ENCODE measurements around the gene ACTRT2.

ACTRT2 gene

DNA sequence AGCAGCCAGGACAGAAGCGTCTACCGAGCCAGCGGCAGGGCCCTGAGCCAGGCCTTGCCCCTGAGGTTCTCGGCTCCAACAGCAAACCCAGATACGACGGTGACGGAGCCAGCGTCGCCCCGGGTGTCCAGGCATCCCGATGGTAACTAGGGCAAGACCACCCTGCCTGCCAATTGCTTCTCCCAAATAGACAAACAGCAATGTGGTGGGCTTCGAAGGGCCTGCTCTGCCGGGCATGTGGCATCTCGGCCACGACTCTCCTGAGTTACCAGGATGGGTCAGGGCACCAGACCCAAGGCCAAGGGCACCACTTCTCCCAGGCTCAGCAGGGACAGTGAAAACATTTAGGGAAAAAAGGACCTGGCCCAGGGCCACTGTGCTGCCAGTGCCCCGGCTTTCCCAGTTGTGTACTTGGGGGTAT is 3.2 kb upstream of the ACTRT2 start:
- DNase-seq (ENCODE audit: low read depth in 2 of 2) = no peak

DNA sequence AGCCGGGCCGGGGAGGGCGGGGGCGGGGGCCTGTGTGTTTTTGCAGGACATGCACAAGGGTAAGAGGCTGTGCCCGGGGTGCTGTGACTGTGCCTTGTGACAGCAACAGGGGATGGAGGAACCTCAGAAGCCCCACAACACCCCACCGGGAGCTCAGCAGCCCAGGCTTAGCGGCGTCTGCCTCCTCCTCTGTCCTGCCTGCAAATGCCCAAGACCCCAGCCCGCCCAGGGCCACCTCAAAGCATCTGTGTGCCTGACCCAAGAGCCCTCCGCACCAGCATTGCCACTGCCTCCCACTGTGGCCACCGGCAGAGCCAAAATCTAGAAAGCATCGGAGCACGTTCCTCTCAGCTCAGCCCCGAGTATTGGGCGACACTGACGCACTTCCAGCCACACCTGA is 2.7 kb upstream of the ACTRT2 start:
- no peak for DNase-seq (ENCODE audit: low read depth in 2 of 2)

DNA sequence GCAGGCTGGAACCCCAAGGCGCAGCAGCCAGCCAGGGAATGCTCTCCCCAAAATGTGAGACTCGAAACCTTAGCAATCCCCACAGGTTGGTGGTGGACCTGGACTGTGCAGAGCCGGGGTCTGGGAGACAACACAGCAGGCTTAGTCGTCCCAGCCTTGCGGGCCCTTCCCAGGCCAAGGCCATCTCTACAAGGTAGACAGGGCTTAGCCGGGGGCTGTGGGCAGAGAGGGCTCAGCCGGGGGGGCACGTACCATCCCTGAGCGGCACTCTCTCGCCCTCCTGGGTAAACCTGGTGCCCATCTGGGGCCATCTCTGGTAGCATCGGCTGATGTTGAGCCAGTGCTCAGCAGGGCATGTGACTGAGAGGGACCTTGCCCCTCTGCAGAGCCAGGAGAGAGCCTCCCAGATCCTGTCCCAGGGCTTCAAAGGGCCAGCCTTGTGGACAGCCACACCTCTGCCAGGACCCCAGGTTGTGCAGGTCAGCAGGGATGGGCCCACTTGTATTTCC is 2.2 kb upstream of the ACTRT2 start:
- no peak for DNase-seq (ENCODE audit: low read depth in 2 of 2)

DNA sequence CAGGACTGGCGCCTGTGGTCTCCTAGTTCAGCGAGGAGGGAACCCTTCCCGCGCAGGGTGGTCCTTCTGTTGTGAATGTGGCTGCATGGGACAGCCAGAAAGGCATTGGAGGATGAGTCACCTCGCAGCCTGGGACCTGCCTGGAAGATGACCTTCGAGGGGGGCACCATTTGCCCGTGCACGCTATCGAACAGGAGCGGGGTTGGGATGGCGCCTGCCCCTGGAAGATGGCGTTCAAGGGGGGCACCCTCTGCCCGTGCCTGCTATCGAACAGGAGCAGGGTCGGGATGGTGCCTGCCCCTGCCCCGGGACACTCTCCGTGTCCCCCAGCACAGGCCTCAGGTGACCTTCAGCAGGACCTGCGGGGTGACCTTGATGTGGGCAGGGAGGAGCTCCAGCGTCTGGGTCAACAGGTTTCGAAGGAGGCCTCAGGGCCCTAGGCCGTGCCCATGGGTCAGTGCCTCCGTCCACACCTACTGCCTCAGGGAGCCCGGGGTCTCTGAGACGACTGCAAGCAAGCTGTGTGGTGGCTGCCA is 1.7 kb upstream of the ACTRT2 start:
- no peak for DNase-seq (ENCODE audit: low read depth in 2 of 2)

DNA sequence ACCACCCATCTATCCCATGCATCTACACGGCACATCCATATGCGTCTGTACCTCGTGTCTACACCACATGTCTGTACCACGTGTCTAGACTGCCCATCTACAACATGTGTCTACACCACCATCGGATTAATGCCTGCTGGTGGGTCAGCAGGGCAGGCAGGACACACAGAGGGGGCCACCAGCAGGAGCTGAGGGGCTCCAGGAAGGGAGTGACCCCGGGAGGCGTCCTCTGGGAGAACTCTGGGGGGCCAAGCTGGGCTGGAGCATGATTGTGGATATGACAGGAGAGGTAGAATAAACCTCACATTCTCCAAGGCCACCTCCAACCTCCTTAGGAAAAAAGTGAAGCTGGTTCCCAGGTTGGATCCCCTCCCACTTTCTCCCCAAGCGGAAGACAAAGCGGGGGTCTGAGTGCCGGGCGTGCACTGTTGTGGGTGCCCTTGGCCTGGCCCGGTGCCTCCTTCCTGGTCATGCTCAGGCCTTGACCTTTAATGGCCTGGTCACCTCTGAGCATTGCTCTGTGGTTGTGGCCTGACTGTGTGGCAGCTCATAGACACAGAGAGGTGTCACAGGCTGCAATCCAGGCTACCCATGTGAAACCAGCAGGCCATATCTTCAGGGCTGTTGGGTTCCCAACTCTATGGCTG is 881 bp upstream of the ACTRT2 start:
- DNase-seq (ENCODE audit: low read depth in 2 of 2) = no peak

DNA sequence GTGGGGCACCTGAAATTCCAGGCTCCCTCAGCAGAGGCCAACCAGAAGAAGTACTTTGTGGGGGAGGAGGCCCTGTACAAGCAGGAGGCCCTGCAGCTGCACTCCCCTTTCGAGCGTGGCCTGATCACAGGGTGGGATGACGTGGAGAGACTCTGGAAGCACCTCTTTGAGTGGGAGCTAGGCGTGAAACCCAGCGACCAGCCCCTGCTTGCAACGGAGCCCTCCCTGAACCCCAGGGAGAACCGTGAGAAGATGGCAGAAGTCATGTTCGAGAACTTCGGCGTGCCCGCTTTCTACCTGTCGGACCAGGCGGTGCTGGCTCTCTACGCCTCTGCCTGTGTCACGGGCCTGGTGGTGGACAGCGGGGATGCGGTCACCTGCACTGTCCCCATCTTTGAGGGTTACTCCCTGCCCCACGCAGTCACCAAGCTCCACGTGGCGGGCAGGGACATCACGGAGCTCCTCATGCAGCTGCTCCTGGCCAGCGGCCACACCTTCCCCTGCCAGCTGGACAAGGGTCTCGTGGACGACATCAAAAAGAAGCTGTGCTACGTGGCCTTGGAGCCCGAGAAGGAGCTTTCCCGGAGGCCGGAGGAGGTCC is 634 bp downstream of the ACTRT2 start:
- no peak for DNase-seq (ENCODE audit: low read depth in 2 of 2)

DNA sequence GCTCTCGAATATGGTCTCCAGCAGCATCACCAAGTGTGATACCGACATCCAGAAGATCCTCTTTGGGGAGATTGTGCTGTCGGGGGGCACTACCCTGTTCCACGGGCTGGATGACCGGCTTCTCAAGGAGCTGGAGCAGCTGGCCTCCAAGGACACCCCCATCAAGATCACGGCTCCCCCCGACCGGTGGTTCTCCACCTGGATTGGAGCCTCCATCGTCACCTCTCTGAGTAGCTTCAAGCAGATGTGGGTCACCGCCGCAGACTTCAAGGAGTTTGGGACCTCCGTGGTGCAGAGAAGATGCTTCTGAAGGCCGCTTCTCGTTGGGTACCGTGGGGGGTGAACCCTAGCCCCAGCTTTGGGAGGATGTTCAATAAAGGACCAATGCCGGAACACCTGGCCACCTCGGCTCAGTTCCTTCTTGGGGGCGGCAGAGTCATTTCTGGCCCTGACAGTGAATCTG is 1.3 kb downstream of the ACTRT2 start:
- no peak for DNase-seq (ENCODE audit: low read depth in 2 of 2)

DNA sequence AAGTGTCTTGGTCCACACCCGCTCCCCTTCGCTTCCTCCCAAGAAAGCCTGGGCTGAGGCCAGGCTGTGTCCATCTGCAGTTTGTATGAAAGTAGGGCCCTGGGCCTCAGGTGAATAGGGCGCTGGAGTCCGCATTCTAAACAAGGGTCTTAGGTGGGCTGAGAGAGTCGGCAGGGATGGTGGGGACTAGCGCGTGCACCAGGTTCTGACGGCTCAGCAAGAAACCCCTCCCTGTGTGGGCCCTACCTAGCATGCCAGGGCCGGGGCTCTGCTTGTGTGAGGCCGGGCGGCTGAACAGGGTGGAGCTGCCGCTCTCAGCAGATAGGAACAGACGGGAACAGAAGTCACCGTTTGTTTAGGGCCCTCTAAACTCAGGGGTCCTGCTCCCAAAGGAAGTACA is 1.7 kb downstream of the ACTRT2 start:
- no peak for DNase-seq (ENCODE audit: low read depth in 2 of 2)

DNA sequence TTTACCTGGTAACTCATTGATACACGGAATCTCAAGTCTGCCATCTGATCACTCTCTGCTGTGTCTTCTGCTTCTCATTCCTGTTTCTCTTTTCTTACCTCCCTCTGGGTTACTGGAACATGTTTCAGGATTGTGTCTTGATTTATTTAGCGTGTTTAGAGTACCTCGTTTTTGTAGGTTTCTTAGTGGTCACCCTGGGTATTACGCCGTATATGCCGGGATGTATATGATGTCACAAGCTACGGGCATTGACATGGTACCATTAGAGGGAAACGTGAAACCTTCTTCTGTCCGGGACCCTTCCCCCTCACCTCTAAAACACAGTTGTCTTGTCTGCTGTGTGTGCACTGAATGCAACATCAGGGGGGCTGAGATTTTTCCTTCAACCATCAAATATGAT is 2.8 kb downstream of the ACTRT2 start:
- no peak for DNase-seq (ENCODE audit: low read depth in 2 of 2)

DNA sequence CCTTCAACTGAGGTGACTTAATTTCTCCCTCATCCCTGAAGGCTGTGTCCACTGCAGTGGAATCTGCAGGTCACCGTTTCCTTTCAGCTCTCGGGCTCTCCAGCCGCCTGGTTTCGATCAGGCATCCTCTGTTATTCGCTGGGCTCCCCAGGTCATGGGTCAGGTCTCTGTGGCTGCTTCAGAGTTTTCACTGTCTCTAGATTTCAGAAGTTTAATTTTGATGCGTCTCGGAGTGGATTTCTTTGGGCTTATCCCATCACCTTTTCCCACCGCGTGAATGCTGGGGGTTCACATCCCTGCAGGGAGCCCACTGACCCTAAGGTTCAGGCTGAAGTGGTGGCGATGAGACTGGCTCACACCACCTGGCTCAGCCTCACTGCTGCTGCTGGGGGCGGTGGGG is 3.3 kb downstream of the ACTRT2 start:
- no peak for DNase-seq (ENCODE audit: low read depth in 2 of 2)

DNA sequence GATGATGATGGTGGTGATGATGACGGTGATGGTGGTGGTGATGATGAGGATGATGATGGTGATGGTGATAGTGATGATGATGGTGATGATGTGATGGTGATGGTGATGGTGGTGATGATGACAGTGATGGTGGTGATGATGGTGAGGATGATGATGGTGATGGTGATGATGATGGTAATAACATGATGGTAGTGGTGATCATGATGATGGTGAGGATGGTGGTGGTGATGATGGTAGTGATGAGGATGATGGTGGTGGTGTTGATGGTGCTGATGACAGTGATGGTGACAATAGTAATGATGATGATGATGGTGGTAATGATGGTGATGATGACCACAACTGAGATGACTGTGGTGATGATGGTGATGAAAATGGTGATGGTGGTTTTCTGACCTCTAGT is 4.9 kb downstream of the ACTRT2 start:
- no peak for DNase-seq (ENCODE audit: low read depth in 2 of 2)

DNA sequence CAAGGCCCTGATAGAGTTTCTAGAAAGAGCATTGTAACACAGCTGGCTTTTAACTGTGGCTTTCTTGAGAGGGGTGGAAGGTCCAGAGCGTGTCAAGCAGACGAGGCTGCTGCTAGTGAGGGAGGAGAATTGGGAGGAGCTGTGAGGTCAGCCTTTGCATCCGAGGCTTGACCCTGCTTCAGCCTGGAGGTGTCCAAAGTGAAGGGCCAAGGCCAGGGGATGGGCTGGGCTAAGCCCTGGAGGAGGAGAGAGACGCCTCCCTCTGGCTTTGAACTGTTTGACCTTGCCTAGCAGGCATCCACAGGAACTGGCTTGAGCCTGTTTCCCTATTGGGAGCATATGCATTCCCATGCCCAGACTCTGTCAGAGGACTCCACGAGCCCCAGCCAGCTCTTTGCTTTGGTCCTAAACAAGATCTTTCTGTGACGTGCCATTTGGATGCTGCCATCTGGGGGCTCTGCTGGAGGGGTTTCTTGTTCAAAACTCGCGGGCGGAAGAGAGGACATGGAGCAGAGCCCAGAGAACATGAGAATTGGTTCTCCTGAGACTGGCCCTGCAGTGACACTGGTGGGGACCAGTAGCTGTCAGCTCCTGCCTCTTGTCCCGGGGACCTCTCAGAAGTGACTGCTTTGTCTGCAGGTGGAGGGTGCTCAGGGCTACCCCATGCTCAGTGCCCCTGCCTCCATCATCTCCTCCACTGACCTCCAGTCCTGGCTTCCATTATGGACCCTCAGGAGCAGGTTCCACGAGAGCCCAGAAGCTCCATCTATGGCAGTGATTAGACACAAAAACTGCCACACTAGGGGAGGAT is 5.5 kb downstream of the ACTRT2 start:
- no peak for DNase-seq (ENCODE audit: low read depth in 2 of 2)

DNA sequence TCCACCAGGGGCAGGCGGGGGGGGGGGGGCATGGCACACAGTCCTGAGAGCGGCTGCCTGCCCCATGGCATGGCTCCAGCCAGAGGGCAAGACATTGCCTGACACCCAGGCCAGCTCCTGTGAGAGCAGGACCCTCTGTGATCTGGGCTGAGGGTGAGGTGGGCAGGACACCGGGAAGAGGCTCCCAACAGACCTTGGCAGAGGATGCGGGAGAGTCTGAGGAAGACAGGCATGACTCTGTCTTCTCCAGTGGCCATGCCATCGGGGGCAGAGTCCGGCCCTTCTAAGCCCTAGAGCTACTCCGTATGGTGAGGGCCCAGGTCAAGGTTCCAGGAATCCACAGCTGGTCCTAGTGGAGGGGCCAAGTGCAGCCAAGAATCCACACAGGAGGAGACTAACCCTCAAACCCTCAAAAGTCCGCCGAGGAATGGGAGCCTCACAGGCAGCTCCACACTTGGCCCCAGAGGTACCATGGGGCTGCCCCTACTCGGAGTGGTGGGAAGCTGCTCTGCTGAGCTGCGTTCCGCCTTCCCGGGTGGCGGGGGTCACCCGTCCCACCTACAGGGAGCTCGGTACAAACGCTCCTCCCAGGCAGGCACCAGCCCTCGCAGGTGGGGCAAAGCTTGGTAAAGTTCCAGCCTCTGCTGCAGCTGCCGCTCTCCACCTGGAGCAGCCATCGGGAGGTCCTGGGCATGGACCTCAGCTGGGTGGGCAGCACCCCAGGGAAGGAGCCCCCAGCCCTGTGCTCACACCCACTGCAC is 6.5 kb downstream of the ACTRT2 start:
- no peak for DNase-seq (ENCODE audit: low read depth in 2 of 2)

DNA sequence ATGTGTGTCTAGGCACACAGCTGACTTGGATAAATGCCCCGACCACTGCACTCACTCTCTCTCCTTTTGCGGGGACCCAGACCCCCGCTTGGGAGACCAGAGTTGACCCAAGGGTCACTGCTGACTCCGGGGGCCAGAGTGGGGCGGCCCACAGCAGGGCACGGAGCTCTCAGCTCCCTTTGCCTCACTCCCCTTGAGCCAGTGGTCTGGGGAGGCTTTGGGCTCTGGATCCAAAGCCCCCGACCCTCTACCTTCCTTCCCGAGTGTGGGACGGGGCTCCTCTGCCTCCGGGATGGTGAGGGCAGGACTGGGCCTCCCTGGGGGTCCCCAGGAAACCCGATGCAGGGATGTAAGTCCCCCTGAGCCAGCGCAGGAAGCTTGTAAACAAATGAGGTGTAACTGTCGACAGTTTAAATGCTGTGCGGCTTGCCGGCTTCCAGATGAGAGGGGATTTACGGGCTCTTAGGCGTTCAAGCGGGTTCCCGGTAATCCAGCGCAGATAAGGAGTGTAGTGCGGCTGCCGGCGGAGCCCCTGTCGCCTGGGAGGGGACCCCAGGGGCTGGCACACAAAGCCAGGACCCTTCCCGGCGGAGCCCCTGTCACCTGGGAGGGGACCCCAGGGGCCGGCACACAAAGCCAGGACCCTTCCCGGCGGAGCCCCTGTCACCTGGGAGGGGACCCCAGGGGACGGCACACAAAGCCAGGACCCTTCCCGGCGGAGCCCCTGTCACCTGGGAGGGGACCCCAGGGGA is 7.4 kb downstream of the ACTRT2 start:
- no peak for DNase-seq (ENCODE audit: low read depth in 2 of 2)

DNA sequence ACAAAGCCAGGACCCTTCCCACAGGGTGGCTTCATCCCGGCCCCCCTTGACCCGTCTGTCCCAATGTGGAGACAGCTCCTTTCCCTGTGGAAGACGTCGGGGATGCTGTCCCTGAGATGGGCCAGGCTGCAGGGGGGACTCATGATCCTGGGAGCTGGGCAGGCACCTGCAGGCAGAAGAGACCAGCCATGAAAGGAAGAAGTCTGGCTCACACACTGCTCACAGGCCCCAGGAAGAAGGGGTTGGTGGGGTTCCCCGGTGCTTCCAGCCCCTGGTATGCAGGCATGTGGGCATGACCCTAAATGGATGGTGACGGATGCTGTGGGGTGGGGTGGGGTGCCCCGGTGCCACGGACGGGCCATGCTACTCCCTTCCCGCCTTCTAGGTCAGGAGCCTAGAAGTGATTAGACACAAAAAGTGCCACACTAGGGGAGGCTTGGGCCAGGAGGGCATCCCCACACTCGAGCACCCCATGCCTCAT is 8.3 kb downstream of the ACTRT2 start:
- DNase-seq (ENCODE audit: low read depth in 2 of 2) = no peak

DNA sequence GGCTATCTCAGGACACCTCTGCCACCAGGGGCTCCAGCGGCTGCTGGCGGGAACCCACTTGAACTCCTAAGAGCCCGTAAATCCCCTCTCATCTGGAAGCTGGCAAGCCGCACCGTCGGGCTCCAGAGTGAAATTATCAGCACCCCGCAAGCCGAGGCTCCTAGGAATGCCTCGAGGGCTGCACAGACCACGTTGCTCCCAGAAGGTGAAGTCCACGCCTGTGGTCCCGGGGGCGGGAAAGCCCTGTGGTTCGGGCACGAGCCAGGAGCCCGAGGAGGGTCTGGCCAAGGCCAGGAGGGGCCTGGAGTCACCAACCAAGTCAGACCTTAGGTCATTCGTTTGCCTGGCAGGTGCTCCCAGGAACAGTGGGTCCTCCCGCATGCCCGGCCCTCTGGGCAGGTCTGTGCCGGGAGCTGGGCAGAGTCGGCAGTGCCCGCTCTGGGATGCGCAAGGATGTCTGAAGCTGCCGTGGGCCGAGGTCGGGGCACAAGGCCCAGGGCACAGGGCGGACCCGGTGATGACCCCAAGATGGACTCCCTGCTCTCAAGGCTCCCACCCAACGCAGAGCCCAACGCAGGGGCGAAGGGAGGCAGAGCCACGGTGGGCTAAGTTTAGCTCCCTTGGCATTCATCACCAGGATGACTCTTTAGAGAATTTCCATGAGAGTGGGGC is 8.9 kb downstream of the ACTRT2 start:
- no peak for DNase-seq (ENCODE audit: low read depth in 2 of 2)

DNA sequence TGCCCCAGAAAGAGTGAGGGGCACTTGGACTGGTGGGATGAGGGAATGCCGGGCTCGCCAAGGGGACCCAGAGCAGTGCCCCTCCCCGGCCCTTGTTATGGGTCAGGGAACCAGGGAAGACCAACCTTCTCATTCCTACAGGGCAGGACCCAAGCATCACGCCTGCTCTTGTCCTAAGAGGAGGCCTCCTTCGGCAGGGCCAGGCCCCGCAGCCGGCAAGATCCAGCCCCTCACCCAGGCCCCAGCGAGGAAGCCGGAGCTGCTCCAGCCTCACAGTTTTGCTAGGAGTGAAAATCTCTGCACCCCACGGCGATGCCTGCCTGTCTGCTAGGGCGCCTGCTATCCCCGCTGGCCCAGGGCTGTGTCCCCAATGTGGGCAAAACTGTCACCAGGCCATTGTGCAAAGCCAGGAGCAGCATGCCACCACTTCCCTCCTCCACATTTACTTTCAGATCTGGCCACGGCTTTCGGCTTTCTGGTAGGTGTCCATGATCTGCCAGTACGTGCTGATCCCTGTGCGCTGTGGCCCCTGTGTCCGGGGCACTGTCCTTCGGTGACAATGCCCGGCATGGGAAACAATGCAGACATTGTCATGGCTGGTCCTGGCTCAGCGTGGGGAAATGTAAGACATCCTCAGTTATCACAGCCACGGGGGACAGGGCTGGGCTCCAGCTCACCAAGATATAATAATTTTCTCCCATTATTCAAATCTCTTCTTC is 9.6 kb downstream of the ACTRT2 start:
- no peak for DNase-seq (ENCODE audit: low read depth in 2 of 2)

DNA sequence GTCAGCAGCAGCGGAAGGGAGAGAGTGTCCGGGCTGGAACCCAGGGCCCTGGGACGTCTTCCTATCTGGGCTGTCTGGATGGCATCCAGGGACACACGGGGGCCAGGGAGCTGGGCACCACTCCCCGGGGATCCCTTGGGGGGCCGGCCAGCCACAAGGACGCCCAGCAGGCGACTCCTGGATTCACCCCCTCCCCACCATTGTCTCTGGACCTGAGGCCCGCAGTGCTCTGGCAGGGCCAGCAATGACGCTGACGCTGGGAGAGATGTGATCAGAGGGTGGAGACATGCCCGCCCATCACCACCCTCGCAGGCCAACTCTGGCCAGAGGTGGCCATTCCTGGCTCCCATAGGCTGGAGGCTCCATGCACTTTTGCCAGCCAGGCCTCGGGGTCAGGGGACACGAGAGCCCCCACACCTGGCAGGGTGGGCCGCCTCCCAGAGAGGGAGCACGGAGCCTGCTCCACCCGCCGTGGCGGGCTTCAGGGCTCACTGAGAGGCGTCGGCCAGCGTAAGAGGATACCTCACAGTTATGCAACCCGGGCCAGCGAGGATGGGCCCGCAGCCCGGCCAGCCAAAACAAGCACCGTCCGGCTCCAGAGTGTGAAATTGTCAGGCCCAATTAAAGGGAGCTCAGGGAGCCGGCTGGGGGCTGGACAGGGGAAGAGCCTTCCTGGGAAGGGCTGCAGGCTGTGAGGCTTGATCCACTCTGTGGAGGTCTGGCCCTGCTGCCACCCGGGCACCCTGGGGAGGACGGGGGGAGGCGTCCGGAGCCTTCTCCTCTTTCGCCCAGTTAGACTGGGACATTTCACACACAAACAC is 10.3 kb downstream of the ACTRT2 start:
- no peak for DNase-seq (ENCODE audit: low read depth in 2 of 2)

Measured in stimulated activated CD4-positive, alpha-beta T cell treated with anti-CD3 and anti-CD28 coated beads, Interleukin-15, amount 100 ng/mL, for 48 hours (primary cell).